HTR-8/SVneo (cell line): ENCODE measurements around the gene PLXND1.
"Not testable (repeated sequence)": the region's sequence is repeated elsewhere in the genome, so short reads cannot be mapped to it uniquely, and the experiment has no call there.

Experiments
- DNase-seq: peaks from one replicate; pipeline ENCODE4 v3.0.0; 2011; ENCODE audit warnings: low spot score, mixed read lengths; ENCODE audit not compliant: insufficient read length
- FAIRE-seq: peaks from 2 replicates; lab custom pipeline; 2011; peaks lifted over from hg19 to GRCh38; lab: Jason Lieb, UNC

Gene PLXND1

DNA sequence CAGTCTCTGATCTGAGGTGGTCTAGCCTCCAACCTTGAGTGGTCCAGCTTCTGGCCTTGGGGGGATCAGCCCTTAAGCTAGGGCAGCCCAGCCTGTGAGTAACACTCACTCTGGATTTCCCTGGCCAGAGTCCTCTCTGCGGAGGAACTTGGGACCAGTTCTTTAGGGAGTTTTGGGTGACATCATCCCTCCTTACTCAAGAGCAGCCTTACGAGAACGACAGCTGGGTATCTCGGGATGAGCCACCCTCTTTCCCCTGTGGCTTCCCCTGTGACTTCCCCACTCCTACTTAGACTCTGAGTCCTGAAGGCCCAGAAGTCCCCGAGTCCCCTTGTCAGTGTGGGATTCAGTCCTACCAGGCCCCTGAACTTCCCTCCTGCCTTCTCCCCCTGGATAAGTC is 10.2 kb upstream of the PLXND1 start:
- FAIRE-seq (no peak), DNase-seq (no peak)

DNA sequence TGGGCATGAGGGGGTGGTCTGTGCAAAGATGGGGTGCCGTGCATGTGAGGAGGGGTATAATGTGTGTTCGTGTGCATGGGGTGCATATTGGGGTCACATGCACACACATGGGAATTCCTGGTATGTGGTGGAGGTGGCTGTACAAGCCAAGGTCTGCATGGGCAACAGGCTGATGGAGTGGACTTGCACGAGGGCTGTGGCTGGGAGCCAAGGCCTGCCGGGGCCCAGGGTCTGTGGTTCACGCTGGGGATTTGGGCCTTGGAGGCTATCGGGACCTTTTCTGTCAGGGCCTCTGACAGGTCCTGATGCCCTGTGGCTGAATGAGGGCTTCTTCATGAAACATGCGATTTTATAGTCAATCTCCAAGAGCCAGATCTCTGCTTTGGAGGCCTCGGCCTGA is 9.8 kb upstream of the PLXND1 start:
- DNase-seq (no peak), FAIRE-seq (peak; percentile 13)

GRCh38 chr3:129615751-129616281 is 9.3 kb upstream of the PLXND1 start:
- DNase-seq: no peak

DNA sequence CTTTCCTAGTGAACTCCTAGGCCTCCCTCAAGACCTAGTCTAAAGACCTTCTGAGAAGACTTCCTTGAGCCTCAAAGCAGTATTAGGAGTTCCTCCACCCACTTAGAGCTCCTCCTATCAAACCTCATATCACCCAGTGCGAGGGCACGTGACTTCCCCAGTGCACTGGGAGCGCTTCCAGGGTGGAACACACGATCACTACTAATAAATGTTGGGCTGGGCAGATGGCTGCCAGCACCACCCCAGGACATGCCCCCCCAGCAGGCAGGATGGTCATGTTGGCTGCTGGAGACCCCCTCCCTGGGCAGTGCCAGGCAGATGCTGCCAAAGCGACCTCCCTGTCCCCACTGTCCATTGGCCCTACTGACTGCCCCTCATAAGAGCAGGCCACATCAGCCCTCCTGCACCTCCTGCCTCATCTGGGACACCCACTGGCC is 8.5 kb upstream of the PLXND1 start:
- DNase-seq (no peak), FAIRE-seq (no peak)

More at GRCh38 chr3:129615751-129616281, 9.3 kb upstream of the PLXND1 start:
- no peak for FAIRE-seq

- FAIRE-seq (no peak), DNase-seq (no peak)
Measured at GRCh38 chr3:129614435-129614834, 8.0 kb upstream of the PLXND1 start.

- FAIRE-seq: no peak
- DNase-seq: no peak
Measured at GRCh38 chr3:129613367-129613740, 6.9 kb upstream of the PLXND1 start.

DNA sequence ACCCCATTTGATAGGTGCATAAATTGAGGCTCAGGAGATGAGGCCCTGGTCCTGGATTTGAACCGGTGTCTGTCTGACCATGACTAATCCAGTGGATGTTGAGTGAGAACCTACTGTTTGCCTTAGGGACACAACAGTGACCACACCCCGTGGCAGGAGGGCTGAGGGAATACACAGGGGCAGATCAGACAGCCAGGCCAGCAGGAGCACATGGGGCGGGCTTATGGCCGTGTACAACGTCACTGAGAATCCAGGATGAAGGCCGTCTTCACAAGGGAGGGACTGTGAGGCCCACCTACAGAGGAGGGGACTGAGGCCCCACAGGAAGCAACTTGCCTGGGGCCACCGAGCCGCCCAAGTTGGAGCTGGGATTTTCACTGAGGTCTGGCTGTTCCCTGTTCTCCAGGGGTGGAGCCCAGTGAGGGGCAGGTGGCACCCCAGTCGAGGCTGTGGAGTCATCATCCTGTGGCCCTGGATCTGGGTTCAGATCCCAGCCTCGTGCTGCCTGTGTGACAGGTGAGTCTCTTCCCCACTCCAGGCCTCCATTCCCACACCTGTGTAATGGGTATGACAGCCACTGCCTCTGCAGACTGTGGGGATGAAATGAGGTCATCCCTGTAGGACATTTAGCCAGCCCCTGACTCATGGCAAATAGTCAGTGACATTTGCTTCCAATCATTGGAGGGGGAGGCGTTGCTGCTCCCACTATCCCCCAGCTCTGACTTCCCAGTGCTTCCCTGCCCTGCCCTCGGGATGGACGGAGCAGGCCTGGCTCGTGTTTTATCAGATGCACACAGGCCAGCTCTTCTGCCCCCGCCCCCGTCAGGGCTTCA is 6.3 kb upstream of the PLXND1 start:
- DNase-seq (no peak), FAIRE-seq (peak; percentile 54)

GRCh38 chr3:129611812-129612533 is 5.5 kb upstream of the PLXND1 start:
- FAIRE-seq (peak; percentile 67), DNase-seq (no peak)

DNA sequence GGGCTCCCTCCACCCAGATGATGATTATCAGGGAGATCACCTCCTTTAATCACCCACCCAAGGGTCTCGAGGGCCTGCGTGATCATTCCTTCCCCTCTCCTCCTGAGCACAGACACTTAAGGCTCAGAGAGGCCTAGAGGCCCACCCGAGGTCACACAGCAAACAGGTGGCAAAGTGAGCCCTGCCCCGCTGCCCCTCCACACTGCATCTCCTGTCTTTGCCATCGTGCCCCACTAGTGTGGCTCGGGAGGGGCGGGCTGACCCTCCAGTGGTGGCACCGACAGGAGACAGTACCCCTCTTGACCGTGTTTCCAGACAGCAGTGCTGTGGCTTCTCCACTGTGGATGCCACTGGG is 4.9 kb upstream of the PLXND1 start:
- no peak for DNase-seq
- no peak for FAIRE-seq

DNA sequence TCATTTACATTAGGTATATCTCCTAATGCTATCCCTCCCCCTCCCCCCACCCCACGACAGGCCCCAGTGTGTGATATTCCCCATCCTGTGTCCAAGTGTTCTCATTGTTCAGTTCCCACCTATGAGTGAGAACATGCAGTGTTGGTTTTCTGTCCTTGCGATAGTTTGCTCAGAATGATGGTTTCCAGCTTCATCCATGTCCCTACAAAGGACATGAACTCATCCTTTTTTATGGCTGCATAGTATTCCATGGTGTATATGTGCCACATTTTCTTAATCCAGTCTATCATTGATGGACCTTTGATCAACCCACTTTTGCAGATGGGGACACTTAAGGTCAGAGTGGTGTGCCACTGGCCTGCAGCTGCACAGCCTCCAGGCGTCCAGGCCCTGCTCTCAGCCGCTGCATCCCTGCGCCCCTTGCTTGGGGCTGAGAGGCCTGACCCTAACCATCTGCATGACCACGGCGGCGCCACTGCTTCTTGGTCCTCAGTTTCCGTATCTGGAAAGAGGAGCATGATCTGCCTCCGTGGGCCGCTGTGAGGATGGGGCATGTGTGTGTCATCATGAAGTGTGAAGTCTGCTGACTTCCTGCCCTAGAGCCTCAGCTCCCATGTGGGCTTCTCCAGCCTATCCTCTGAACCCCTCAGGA is 4.4 kb upstream of the PLXND1 start:
- FAIRE-seq, DNase-seq: not testable (repeated sequence)

DNA sequence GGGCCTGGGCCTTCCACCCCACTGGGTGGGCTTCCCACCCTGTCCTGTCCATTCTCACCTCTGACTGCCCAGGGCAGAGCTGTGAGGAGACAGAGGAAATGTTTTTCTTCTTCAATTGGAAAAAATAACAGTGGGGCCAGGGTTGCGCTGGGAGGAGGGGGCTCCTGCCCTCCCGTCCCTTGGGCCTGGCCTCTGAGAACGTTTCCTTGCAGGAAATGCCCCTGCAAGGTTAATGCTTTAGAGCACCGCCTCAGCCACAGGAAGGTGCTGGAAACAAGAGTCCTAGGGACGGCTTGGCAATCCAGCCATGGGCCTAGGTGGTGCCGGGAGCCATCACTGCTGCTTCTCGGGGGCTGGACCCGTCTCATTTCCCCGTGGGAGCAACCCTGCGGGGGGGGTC is 3.8 kb upstream of the PLXND1 start:
- FAIRE-seq (no peak), DNase-seq (no peak)

GRCh38 chr3:129609591-129610182 is 3.2 kb upstream of the PLXND1 start:
- FAIRE-seq: no peak
- DNase-seq: no peak

- no peak for FAIRE-seq
Measured at GRCh38 chr3:129608936-129609590, 2.6 kb upstream of the PLXND1 start.

DNA sequence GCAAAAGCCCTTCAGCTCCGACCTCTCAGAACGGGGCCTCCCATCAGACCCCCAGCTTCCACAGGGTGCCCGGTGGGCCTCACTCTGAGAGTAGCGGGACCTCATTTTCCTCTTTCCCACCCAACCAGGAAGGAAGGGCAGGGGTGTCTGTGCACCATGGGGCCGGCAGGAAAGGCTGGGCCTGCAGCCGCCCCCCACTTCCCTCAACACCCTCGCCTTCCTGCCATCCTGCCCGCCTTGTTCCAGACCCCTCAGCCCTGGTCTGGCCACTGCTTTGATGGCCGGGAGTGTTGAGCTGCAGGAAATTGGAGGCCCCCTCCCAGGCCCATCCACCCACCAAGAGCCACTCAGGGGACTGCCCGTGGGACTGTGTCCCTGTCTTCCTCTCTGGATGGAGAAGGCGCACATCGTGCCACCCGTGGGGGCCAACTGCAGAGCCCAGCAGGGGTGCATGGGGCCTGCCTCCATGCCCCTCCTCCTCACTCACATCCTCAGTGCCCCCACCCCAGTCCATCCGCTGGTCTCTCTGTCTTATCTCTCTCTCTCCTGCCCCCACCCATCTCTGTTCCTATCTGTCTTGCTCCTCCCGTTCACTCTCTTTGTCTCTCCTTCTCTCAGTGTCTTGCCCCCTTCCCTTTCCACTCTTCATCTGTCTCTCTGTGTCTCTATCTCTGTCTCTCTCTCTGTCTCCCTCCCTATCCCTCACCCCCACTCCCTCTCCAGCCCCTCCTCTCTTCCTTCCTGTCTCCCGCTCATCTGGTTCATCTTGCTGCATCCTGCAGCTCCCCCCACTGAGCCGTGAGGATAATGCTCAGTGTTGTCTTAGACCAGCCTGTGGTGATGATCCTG is 1.8 kb upstream of the PLXND1 start:
- FAIRE-seq (no peak), DNase-seq (no peak)

More at GRCh38 chr3:129608936-129609590, 2.6 kb upstream of the PLXND1 start:
- DNase-seq: no peak

DNA sequence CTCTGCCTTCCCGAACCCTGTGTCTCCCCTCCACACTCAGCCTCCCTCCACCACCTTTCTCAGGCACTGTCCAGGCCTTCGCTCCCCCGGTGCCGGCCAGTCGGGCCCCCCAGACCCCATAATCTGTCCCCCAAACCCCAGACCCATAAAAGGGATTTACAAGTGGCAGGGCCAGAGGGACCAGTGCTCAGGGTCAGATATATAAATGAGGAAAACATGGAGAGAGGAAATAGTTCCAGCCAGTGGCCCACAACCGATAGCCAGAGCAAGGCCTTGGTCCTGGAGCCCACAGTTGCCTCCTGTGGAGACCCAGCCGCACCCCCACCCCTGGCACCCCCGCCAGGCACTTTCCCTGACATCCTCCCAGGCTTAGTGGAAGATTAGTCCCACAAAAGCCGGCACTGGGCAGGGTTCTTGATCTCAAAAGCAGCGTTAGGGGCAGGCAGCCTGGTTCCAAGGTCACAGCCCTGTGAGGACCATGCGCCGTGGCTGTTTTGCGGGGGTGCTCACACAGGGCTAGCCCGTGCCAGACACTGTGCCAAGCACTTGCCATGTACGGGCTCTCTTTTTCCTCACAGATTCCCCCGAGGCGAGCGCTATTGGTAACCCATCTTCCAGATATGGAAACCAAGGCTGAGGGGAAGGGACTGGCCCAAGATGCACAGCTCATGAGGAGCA is 1.1 kb upstream of the PLXND1 start:
- no peak for DNase-seq
- FAIRE-seq: no peak

GRCh38 chr3:129605922-129606635 is 397 bp downstream of the PLXND1 start:
- no peak for DNase-seq
- peak; percentile 68 for FAIRE-seq

- DNase-seq: no peak
- no peak for FAIRE-seq
Measured at GRCh38 chr3:129605203-129605921, 1.1 kb downstream of the PLXND1 start.
